ENCODE results near the gene PPM1B.

PPM1B gene

GRCh38 chr2:44205169-44205568, 36.5 kb downstream of the PPM1B start:
- TF ChIP-seq CTCF (IDR thresholded peaks at IDR 0.05), result no peak

DNA sequence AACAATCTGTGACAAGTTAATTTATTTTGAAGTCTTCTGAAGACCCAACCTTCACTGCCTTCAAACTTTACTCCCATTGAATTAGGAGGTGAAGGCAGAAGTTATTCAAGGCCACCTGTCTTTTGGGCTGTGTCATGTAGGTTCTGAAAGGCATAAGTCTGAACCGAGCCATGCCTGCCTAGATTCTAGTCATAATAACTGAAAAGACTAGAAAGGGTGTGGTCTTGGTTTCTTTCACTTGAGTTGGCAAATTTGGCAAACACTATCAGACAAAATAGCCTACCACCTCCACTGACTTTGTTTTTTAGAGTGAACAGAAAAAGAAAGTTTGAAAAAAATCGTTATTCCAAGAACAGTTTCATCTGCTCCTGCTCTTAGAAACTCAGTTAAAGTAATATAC, 38.4 kb downstream of the PPM1B start:
- no peak for TF ChIP-seq CTCF (IDR thresholded peaks at IDR 0.05)

- no peak for TF ChIP-seq CTCF (IDR thresholded peaks at IDR 0.05)
Observed at GRCh38 chr2:44210362-44210761, 41.7 kb downstream of the PPM1B start.

GRCh38 chr2:44211183-44211582, 42.5 kb downstream of the PPM1B start:
- TF ChIP-seq CTCF (IDR thresholded peaks at IDR 0.05), result no peak

DNA sequence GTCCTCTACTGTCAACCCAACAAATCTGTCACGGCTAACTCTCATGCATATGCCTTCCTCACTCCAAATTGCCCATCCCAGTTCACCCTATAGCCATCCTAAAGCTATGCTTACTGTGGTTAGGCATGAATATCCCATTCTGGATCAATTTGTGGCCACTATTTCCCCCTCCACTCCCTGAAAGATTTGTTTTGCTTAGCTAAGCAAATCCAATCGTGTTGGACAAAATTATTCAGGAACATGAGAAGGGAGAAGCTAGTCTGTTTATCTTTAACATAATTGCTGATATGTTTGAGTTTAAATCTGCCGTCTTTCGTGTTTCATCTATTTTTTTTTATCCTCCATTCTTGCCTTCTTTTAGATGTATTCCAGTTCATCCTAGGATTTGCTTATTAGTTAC, 43.6 kb downstream of the PPM1B start:
- TF ChIP-seq CTCF (IDR thresholded peaks at IDR 0.05), result no peak

GRCh38 chr2:44215827-44216226, 47.2 kb downstream of the PPM1B start:
- TF ChIP-seq CTCF (IDR thresholded peaks at IDR 0.05), result no peak

GRCh38 chr2:44218771-44219170, 50.1 kb downstream of the PPM1B start:
- no peak for TF ChIP-seq CTCF (IDR thresholded peaks at IDR 0.05)

- no peak for TF ChIP-seq CTCF (IDR thresholded peaks at IDR 0.05)
Observed at GRCh38 chr2:44226753-44227152, 58.1 kb downstream of the PPM1B start.

All from LNCAP (cell line).